ENCODE results near the gene LMOD3.
A peak's percentile ranks its signal among the peaks of the same experiment; 100 is the strongest.

LMOD3 gene

DNA sequence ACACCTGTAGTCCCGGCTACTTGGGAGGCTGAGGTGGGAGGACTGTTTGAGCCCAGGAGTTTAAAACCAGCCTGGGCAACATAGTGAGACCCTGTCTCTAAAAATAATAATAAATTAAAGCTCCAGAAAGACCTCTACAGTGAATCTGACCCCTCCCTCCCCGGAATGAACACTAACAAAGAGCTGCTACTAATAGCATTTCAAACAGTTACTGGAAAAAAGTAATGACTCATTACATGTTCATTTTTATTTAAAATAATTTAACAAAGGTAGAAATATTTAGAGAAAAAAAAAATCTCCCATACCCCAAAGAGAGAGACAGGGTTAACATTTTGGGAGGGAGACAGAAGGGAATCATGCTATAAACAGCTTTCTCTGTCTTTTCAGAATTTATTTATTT, 40.0 kb downstream of the LMOD3 start:
- Histone ChIP-seq H3K4me3 (no peak overlapping the region), H3K27ac (peak overlapping the region in 1 of 2 donors; percentile 10)
- TF ChIP-seq, protein P1, sequence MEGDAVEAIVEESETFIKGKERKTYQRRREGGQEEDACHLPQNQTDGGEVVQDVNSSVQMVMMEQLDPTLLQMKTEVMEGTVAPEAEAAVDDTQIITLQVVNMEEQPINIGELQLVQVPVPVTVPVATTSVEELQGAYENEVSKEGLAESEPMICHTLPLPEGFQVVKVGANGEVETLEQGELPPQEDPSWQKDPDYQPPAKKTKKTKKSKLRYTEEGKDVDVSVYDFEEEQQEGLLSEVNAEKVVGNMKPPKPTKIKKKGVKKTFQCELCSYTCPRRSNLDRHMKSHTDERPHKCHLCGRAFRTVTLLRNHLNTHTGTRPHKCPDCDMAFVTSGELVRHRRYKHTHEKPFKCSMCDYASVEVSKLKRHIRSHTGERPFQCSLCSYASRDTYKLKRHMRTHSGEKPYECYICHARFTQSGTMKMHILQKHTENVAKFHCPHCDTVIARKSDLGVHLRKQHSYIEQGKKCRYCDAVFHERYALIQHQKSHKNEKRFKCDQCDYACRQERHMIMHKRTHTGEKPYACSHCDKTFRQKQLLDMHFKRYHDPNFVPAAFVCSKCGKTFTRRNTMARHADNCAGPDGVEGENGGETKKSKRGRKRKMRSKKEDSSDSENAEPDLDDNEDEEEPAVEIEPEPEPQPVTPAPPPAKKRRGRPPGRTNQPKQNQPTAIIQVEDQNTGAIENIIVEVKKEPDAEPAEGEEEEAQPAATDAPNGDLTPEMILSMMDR (IDR thresholded peaks at IDR 0.05), result no peak
- no peak for DNase-seq (ENCODE audit: low spot score)

DNA sequence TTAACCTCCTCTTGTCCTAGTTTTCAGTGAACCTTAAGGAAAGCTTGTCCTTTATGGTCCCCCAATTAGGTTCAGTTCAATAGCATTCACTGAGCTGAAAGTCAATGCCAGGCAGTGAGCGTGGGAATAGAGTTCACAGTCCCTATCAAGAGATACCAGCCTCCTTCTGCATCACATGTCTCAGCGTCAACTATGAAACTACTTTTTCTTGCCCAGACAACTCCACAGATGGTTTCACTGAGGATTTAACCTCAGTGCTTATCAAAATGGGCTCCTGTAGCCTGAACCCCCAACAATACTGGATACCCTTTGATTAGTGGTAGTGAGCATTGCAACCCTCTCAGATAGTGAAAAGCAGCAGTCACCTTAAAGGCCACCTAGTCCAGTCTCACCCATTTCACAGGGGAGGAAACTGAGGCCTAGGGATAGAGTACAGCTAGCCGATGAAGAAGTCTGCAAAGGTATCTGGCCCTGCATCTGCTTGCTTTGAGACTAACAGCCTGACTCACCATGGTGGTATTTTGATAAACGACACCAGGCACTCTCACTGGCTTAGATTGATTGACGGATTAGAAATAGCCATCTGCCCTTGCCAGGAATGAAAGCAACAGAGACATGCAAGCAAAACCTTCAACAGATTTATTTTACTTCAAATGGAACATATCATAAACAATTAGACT, 40.7 kb downstream of the LMOD3 start:
- Histone ChIP-seq H3K4me3 (no peak overlapping the region), H3K27ac (peak overlapping the region in 1 of 2 donors; percentile 10)
- no peak for DNase-seq (ENCODE audit: low spot score)
- TF ChIP-seq, protein P1 (IDR thresholded peaks at IDR 0.05), result no peak

DNA sequence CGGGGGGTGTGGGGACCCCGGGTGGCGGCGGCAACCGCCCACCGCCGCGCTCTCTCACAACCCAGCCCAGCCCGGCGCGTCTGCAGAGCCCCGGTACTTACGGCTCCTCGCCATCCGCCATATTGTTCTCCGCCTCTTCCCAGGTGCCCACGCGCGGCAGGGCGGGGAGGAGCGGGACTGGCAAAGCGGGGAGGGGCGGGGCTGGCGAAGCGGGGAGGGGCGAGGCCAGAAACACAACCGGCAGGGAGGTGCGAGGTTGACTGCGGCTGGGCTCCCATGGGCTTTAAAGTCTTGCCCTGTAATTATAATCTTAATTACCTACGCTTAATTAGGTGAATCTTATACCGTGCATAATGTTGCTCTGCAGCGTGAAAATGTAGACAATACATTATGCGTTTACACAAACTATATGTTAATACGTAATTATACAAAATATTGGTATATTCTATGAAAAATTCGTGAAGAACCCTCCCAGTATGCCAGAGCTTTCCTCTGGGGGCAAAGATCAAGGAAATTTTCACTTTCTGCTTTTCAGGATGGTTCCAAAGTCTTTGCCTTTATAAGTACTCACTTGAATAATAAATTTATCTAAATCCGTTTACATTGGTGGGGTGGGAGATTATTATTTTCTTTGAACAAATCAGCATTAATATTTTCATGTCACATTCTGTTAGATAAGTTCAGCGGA, 42.0 kb downstream of the LMOD3 start, which contains the start of gene UBA3:
UBA3 (minus strand) TSS at position 133 of the 688 bp plus-strand sequence; CDS start at position 121, 12 bp downstream.
- TF ChIP-seq, protein P1 (IDR thresholded peaks at IDR 0.05), result no peak
- H3K27ac ChIP-seq, result peak within 1 kb of the TSS; percentile 86 to 91
- peak; percentile 94 for DNase-seq (ENCODE audit: low spot score)
- H3K4me3 ChIP-seq, result peak within 1 kb of the TSS; percentile 93

DNA sequence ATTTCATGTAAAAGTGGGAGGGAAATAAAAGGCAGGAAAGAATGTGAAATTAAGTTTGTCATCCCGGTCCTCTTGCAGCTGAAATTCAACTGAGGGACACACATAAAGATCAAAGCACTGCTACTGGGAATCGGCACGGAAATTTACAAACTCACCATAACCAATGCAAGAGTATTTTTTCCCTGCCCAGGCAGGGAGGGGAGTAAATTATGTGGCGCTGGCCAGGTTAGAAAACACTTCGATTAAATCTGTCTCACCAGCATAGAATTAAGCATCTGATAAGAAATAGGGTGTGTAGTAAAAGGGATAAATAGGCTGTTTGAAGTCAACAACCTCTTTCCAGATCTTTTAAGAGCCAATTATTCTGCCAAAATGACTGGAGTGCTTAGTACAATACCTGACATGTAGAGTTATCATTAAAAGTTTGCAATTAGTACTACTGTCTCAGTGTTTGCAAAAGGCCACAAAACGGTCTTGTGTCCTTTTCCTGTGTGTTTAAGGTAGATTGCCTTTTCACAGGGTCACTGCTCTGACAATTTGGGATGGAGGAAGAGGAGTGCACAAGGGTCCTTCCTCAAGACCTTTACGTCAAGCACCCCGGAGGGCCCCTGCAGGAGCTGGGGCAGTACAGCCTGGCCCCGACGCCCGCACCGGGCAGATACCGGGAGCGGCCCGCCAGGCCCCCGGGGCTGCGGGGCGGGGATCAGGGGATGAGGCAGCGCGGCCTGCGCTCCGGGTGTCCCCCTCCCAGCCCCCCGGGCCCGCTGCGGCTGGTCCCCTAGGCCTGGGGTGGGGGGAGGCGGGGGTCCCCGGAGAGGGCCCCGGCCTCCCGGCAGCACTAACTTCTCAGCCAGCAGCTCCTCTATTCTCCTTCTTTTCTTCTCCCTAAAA, 42.9 kb downstream of the LMOD3 start:
- no peak for DNase-seq (ENCODE audit: low spot score)

DNA sequence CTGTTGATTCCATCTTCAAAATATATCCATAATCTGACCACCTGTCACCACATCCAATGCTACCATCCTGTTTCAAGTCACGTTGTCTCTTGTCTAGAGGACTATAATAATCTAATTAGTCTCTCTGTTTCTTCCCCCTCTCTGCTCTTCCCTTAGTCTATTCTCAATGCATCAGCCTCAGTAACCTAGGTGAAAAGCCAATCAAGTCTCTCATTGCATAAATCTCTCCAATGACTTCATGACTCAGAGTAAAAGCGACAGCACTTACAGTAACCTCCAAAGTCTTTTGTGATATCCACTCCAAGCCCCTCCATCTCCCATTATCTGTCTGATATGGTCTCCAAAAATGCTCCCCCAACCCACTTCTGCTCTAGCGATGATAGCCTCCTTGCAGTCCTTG, 49.5 kb downstream of the LMOD3 start:
- TF ChIP-seq, protein P1 (IDR thresholded peaks at IDR 0.05), result no peak
- DNase-seq (ENCODE audit: low spot score), result no peak
- Histone ChIP-seq H3K4me3 (no peak overlapping the region), H3K27ac (no peak overlapping the region)

More for the DNA sequence above, 42.9 kb downstream of the LMOD3 start:
- Histone ChIP-seq H3K4me3 (peak overlapping the region; percentile 93), H3K27ac (peak overlapping the region; percentile 86 to 91)
- TF ChIP-seq, protein P1 (IDR thresholded peaks at IDR 0.05), result no peak

DNA sequence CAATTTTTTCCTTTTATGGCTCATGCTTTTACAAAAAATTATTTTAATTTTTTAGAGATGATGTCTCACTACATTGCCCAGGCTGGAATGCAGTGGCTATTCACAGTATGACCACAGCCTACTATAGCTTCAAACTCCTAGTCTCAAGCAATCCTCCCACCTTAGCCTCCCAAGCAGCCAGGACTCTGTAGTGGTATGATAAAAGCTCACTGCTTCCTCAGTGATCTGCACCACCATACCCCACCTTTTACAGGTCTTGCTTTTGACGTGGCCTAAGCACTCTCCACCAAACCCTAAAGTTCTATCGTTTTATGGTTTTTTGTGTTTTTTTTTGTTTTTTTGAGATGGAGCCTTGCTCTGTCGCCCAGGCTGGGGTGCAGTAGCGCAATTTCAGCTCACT, 56.3 kb downstream of the LMOD3 start:
- TF ChIP-seq, protein P1 (IDR thresholded peaks at IDR 0.05), result no peak
- Histone ChIP-seq H3K4me3 (no peak overlapping the region), H3K27ac (no peak overlapping the region)
- DNase-seq (ENCODE audit: low spot score), result no peak

All from coronary artery (tissue), 2 donors.